ENCODE measurements around the gene ADAMTS2. TPM values are rescaled to one million over a fixed set of nuclear protein-coding genes. Genes with fewer than 3 reads are reported as not detected.

The ADAMTS2 gene
- total RNA-seq, 1 donor from 2014 or later: 18.8 TPM

DNA sequence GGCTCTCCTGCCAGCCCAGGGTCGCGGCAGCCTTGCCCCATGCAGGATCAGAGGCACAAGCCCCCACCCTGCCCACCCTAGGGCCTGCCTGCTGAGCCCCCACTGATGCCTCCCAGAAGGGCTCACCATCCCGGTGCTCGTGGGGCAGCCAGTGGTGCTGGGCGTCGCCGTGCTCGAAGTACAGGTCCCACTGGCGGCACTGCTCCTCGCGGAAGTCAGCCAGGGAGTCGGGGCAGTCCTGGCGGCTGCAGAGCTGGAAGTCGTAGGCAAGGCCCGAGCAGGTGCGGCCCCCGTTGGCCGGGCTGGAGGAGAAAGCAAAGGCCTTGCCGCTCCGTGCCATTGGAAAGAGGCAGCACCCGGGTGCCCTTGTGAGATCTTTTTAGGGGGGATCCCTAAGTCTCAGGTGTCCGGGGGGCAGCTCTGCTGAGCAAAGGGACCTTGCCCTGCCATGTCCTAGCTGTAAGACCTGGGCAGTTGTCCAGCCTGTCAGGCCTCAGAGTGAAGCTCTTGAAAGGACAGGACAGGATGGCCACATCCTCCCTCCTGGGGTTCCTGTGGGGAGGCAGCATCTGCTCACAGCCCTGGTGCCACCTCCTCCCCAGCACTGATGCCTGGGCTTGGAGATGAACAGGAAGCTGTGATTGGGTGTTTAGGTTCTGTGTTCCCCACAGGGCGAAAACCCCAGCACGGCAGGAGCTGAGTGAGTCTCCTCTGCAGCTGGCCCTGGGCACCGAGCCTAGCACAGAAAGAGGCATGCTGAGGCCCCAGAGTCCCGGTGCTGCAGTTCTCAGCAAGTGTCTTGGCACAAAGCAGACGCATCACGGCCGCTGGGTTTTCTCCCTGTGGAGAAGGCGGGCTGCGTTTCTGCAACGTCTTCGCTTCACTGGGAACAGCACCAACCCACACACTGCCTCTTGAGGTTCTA is 207.4 kb downstream of the ADAMTS2 start:
- Histone ChIP-seq H3K27me3 (ENCODE audit: insufficient read depth, low read length) (no peaks in the 10 kb centered on the region), H3K4me1 (ENCODE audit: insufficient read depth, low read length) (no peaks in the 10 kb centered on the region), H3K79me2 (ENCODE audit: insufficient read depth, low read length) (no peaks in the 10 kb centered on the region), H3K27ac (ENCODE audit: low read depth, low read length) (no peak overlapping the region), H2AFZ (ENCODE audit: low read depth, low read length) (no peak overlapping the region), H3K36me3 (ENCODE audit: insufficient read depth, low read length) (no peaks in the 10 kb centered on the region), H3K9me3 (ENCODE audit: insufficient read depth, low read depth, low read length) (peaks cover 5% of the 10 kb centered on the region), H3K9ac (ENCODE audit: low read length) (no peak overlapping the region), H3K4me3 (ENCODE audit: insufficient read depth, low read depth, low read length) (no peak overlapping the region), H3K4me2 (ENCODE audit: low read length) (no peak overlapping the region), H4K20me1 (ENCODE audit: insufficient read depth, low read length) (no peaks in the 10 kb centered on the region)
- DNase-seq (ENCODE audit: low read depth) (no peak), FAIRE-seq (no peak)
- Mint-ChIP-seq H3K4me3 (ENCODE audit: unreplicated experiment) (no peak overlapping the region), H3K4me1 (ENCODE audit: low read depth, unreplicated experiment) (peaks cover 9% of the 10 kb centered on the region), H3K36me3 (ENCODE audit: low read depth, unreplicated experiment) (peaks cover 6% of the 10 kb centered on the region), H3K27me3 (ENCODE audit: low read depth, unreplicated experiment) (no peaks in the 10 kb centered on the region), H3K27ac (ENCODE audit: unreplicated experiment) (no peak overlapping the region), H3K9me3 (ENCODE audit: unreplicated experiment) (no peaks in the 10 kb centered on the region)
- TF ChIP-seq, protein P1, sequence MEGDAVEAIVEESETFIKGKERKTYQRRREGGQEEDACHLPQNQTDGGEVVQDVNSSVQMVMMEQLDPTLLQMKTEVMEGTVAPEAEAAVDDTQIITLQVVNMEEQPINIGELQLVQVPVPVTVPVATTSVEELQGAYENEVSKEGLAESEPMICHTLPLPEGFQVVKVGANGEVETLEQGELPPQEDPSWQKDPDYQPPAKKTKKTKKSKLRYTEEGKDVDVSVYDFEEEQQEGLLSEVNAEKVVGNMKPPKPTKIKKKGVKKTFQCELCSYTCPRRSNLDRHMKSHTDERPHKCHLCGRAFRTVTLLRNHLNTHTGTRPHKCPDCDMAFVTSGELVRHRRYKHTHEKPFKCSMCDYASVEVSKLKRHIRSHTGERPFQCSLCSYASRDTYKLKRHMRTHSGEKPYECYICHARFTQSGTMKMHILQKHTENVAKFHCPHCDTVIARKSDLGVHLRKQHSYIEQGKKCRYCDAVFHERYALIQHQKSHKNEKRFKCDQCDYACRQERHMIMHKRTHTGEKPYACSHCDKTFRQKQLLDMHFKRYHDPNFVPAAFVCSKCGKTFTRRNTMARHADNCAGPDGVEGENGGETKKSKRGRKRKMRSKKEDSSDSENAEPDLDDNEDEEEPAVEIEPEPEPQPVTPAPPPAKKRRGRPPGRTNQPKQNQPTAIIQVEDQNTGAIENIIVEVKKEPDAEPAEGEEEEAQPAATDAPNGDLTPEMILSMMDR (IDR thresholded peaks at IDR 0.05; ENCODE audit: insufficient read depth, low read depth, low read length): no peak
- TF ChIP-seq EZH2 (IDR thresholded peaks at IDR 0.05; ENCODE audit: insufficient read depth, low read length): no peak

DNA sequence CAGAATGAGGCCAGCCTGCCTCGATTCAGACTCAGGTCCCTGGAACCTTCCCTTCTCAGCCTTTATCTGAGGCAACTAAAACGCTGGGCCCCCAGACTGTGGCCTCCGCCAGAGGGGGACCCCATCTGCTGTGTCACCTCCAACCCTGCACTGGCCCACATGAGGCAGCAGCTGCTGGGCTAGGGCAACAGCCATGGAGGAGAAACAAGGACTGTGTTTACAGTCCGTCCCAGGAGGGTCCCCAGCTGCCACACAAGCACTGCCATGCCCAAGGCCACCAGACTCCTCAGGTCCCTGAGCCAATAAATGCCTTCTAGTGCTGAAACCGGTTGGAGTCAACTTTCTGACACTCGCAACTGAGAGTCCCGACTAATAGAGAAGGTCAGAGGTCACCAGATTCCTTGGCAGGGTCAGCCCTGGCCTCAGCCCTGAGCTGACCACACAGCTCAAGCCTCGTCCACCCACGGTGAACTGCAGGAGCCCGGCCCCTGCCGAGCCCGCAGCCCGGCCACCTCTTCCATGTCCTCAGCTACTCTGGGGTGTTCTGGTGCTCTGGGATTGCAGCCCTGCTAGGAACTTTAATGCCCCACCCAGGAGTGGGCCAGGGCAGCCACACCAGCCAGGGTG is 208.1 kb downstream of the ADAMTS2 start:
- TF ChIP-seq, protein P1 (IDR thresholded peaks at IDR 0.05; ENCODE audit: insufficient read depth, low read depth, low read length): no peak
- TF ChIP-seq EZH2 (IDR thresholded peaks at IDR 0.05; ENCODE audit: insufficient read depth, low read length): no peak
- H3K4me1 ChIP-seq (ENCODE audit: insufficient read depth, low read length): no peaks in the 10 kb centered on the region
- Mint-ChIP-seq H3K9me3 (ENCODE audit: unreplicated experiment) (no peaks in the 10 kb centered on the region), H3K36me3 (ENCODE audit: low read depth, unreplicated experiment) (peaks cover 9% of the 10 kb centered on the region), H3K27ac (ENCODE audit: unreplicated experiment) (no peak overlapping the region), H3K4me3 (ENCODE audit: unreplicated experiment) (no peak overlapping the region), H3K27me3 (ENCODE audit: low read depth, unreplicated experiment) (no peaks in the 10 kb centered on the region), H3K4me1 (ENCODE audit: low read depth, unreplicated experiment) (peaks cover 4% of the 10 kb centered on the region)
- FAIRE-seq: no peak
- H3K27ac ChIP-seq (ENCODE audit: low read depth, low read length): no peak overlapping the region
- no peak overlapping the region for H2AFZ ChIP-seq (ENCODE audit: low read depth, low read length)
- peaks cover 5% of the 10 kb centered on the region for H3K9me3 ChIP-seq (ENCODE audit: insufficient read depth, low read depth, low read length)
- H3K4me3 ChIP-seq (ENCODE audit: insufficient read depth, low read depth, low read length): no peak overlapping the region
- no peaks in the 10 kb centered on the region for H3K36me3 ChIP-seq (ENCODE audit: insufficient read depth, low read length)
- H3K27me3 ChIP-seq (ENCODE audit: insufficient read depth, low read length): no peaks in the 10 kb centered on the region
- H3K9ac ChIP-seq (ENCODE audit: low read length): no peak overlapping the region
- no peaks in the 10 kb centered on the region for H3K79me2 ChIP-seq (ENCODE audit: insufficient read depth, low read length)
- no peak for DNase-seq (ENCODE audit: low read depth)
- H3K4me2 ChIP-seq (ENCODE audit: low read length): no peak overlapping the region
- H4K20me1 ChIP-seq (ENCODE audit: insufficient read depth, low read length): no peaks in the 10 kb centered on the region

All from astrocyte (in vitro differentiated cells and primary cell).